PC-3 (cell line): ENCODE results near the gene REEP3. TPM values are rescaled to one million over a fixed set of nuclear protein-coding genes. Genes with fewer than 3 reads are reported as not detected.
"Not testable (repeated sequence)": the region's sequence is repeated elsewhere in the genome, so short reads cannot be mapped to it uniquely, and the experiment has no call there.

Source experiments
- ATAC-seq: fragments of 200-7000 bp; cut with Tn5 transposase; 2 replicates; pipeline ENCODE4 v1.9.1; 2020; ENCODE audit warnings: mild to moderate bottlenecking, moderate library complexity
- BruUV-seq: library from RNA; stranded (reverse); fragments of 400-500 nt; replicated peaks from 2 replicates; lab custom pipeline; 2021; lab: Mats Ljungman, UMichigan
- CTCF ChIA-PET: fragments of 300-600 bp; sonication (Branson Sonifier 250); formaldehyde crosslinking; loops from one replicate; lab custom pipeline; 2022; ENCODE audit warnings: antibody characterized with exemption; lab: Charles Lee
- POLR2A ChIA-PET: fragments of 300-600 bp; sonication (Branson Sonifier 250); formaldehyde crosslinking; loops from one replicate; lab custom pipeline; 2022; ENCODE audit warnings: antibody characterized with exemption; ENCODE audit not compliant: unreplicated experiment; lab: Charles Lee
- DNase-seq: peaks from one replicate; pipeline ENCODE4 v3.0.0-alpha.2; 2015
- H2AFZ ChIP-seq: fragments of 300-600 bp; sonication (generic); 2 replicates; pipeline ENCODE4 v1.6.0; 2016; ENCODE audit warnings: antibody characterized with exemption, low read length
- H3F3A ChIP-seq: fragments of 300-600 bp; sonication (generic); one replicate; pipeline ENCODE4 v1.6.0; 2017; ENCODE audit warnings: antibody characterized with exemption, low read length, control low read depth, mild to moderate bottlenecking; ENCODE audit not compliant: unreplicated experiment
- H3K27ac ChIP-seq: fragments of 300-600 bp; sonication (generic); 2 replicates; pipeline ENCODE4 v1.5.1; 2016; ENCODE audit warnings: mild to moderate bottlenecking, low read length
- H3K27me3 ChIP-seq: fragments of 300-600 bp; sonication (generic); 2 replicates; pipeline ENCODE4 v1.6.1; 2016; ENCODE audit warnings: low read length, mixed read lengths
- H3K36me3 ChIP-seq: fragments of 300-600 bp; sonication (generic); 2 replicates; pipeline ENCODE4 v1.6.1; 2016; ENCODE audit warnings: low read depth, mixed run types, low read length, mixed read lengths
- H3K4me1 ChIP-seq: fragments of 300-600 bp; sonication (generic); 2 replicates; pipeline ENCODE4 v1.5.1; 2016; ENCODE audit warnings: low read length; ENCODE audit not compliant: insufficient read depth
- H3K4me2 ChIP-seq: fragments of 300-600 bp; sonication (generic); 2 replicates; pipeline ENCODE4 v1.6.0; 2016; ENCODE audit warnings: low read length
- H3K4me3 ChIP-seq: fragments of 300-600 bp; sonication (generic); 2 replicates; pipeline ENCODE4 v1.5.1; 2016; ENCODE audit warnings: mild to moderate bottlenecking, low read length, mixed read lengths
- H3K79me2 ChIP-seq: fragments of 300-600 bp; sonication (generic); 2 replicates; pipeline ENCODE4 v1.6.1; 2017; ENCODE audit warnings: low read length, mixed read lengths
- H3K9ac ChIP-seq: fragments of 300-600 bp; sonication (generic); 2 replicates; pipeline ENCODE4 v1.6.0; 2016; ENCODE audit warnings: mild to moderate bottlenecking, low read length
- H3K9me2 ChIP-seq: fragments of 300-600 bp; sonication (generic); replicated peaks from 2 replicates; pipeline ENCODE4 v1.6.1; 2016; ENCODE audit warnings: mixed run types, low read length, mixed read lengths
- H3K9me3 ChIP-seq: fragments of 300-600 bp; sonication (generic); 2 replicates; pipeline ENCODE4 v1.6.1; 2016; ENCODE audit warnings: low read length, mixed read lengths
- H4K20me1 ChIP-seq: fragments of 300-600 bp; sonication (generic); 2 replicates; pipeline ENCODE4 v1.6.1; 2016; ENCODE audit warnings: low read length, mixed read lengths
- EZH2 ChIP-seq: fragments of 300-600 bp; sonication (generic); IDR thresholded peaks from one replicate; pipeline ENCODE4 v1.6.1; 2017; ENCODE audit warnings: antibody characterized with exemption, mild to moderate bottlenecking, low read length; ENCODE audit not compliant: unreplicated experiment
- EZH2phosphoT487 ChIP-seq: fragments of 300-600 bp; sonication (generic); IDR thresholded peaks from 2 replicates; pipeline ENCODE4 v1.6.1; 2018; ENCODE audit warnings: mild to moderate bottlenecking, antibody characterized with exemption, low read length, borderline replicate concordance
- intact Hi-C: fragments of 100-400 bp; cut with micrococcal nuclease; formaldehyde crosslinking; loops from 2 replicates; pipeline ENCODE4 v1.9.0; 2023
- total RNA-seq: library from RNA; depleted of rRNA; stranded (reverse); fragments of >200 nt; gene quantifications from 2 replicates; pipeline ENCODE4 v1.2.3, GENCODE V29; 2014
- TF ChIP-seq, protein P1 (sequence below): fragments of 300-600 bp; sonication (generic); conservative IDR thresholded peaks from 2 replicates; pipeline ENCODE4 v1.5.1; 2017; ENCODE audit warnings: antibody characterized with exemption, low read depth, mild to moderate bottlenecking, low read length

REEP3 gene
- total RNA-seq, 1 experiment from 2014 or later: 75.2 TPM

DNA sequence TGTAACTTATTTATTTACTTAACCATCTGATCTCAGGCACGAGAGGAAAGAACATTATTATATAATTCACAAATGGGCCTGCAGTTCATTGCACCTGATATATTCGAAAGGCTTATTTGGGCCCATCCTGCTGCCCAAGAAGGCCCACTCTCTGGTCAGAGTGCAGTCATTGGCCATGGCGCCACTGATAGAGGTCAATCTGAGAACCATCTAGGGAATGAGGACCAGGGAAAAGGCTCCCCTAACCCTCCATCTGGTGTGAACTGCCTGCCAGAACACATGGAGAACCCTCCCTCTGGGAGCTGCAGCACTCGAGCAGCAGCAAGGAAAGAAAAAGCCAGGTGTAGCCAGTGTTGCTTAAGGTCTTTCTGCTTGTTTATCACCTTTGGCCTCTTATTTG is 136.6 kb downstream of the REEP3 start:
- Histone ChIP-seq H3F3A (no peaks in the 10 kb centered on the region), H3K9ac (no peak overlapping the region), H2AFZ (no peak overlapping the region), H3K9me3 (no peaks in the 10 kb centered on the region), H4K20me1 (no peaks in the 10 kb centered on the region), H3K79me2 (no peaks in the 10 kb centered on the region), H3K9me2 (no peaks in the 10 kb centered on the region), H3K27ac (no peak overlapping the region), H3K4me3 (no peak overlapping the region), H3K4me1 (peaks cover 11% of the 10 kb centered on the region), H3K27me3 (no peaks in the 10 kb centered on the region), H3K4me2 (no peak overlapping the region), H3K36me3 (no peaks in the 10 kb centered on the region)
- TF ChIP-seq, protein P1, sequence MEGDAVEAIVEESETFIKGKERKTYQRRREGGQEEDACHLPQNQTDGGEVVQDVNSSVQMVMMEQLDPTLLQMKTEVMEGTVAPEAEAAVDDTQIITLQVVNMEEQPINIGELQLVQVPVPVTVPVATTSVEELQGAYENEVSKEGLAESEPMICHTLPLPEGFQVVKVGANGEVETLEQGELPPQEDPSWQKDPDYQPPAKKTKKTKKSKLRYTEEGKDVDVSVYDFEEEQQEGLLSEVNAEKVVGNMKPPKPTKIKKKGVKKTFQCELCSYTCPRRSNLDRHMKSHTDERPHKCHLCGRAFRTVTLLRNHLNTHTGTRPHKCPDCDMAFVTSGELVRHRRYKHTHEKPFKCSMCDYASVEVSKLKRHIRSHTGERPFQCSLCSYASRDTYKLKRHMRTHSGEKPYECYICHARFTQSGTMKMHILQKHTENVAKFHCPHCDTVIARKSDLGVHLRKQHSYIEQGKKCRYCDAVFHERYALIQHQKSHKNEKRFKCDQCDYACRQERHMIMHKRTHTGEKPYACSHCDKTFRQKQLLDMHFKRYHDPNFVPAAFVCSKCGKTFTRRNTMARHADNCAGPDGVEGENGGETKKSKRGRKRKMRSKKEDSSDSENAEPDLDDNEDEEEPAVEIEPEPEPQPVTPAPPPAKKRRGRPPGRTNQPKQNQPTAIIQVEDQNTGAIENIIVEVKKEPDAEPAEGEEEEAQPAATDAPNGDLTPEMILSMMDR: no peak
- TF ChIP-seq EZH2phosphoT487 (no peak), EZH2 (no peak)
- no peak for ATAC-seq
- POLR2A ChIA-PET: no interaction called here
- intact Hi-C loops: no loop called here
- CTCF ChIA-PET: no interaction called here
- no TSS peak for BruUV-seq
- DNase-seq: no peak

DNA sequence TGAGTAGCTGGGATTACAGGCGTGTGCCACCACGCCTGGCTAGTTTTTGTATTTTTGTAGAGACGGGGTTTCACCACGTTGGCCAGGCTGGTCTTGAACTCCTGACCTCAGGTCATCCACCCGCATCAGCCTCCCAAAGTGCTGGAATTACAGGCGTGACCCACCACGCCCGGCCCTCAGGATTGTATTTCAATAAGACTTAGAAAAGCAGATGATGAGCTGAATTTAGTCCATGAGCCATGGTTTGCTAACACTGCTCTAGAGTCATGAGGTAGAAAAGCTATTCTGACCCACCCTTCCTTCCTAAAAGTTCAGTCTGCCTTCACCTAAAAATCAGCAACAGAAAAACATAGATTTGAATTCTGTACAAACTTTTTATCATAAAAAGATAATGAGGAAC is 139.7 kb downstream of the REEP3 start:
- H3K9me3 ChIP-seq, H3K27ac ChIP-seq, H3K27me3 ChIP-seq, H3K79me2 ChIP-seq, H3K9ac ChIP-seq, H3K36me3 ChIP-seq, H3F3A ChIP-seq, H4K20me1 ChIP-seq, DNase-seq, POLR2A ChIA-PET, H3K4me3 ChIP-seq, BruUV-seq, intact Hi-C loops, H2AFZ ChIP-seq, H3K9me2 ChIP-seq, H3K4me2 ChIP-seq, ATAC-seq: not testable (repeated sequence)
- CTCF ChIA-PET: interaction anchor here (0.6 kb wide), 1 partner anchor 51 kb away, joined by 5 read pairs; no protein-coding TSS in a partner anchor
- H3K4me1 ChIP-seq: peaks cover 29% of the 10 kb centered on the region

GRCh38 chr10:63661347-63661746 is 140.1 kb downstream of the REEP3 start:
- ChIA-PET POLR2A (no interaction called here), CTCF (no interaction called here)
- Histone ChIP-seq H4K20me1 (no peaks in the 10 kb centered on the region), H3K27ac (no peak overlapping the region), H3K79me2 (no peaks in the 10 kb centered on the region), H3K9me2 (no peaks in the 10 kb centered on the region), H3K4me2 (no peak overlapping the region), H3K9ac (no peak overlapping the region), H3F3A (peaks cover 8% of the 10 kb centered on the region), H3K27me3 (no peaks in the 10 kb centered on the region), H3K4me1 (peaks cover 33% of the 10 kb centered on the region), H3K9me3 (no peaks in the 10 kb centered on the region), H2AFZ (no peak overlapping the region), H3K4me3 (no peak overlapping the region), H3K36me3 (no peaks in the 10 kb centered on the region)
- DNase-seq: no peak
- no peak for ATAC-seq
- intact Hi-C loops: no loop called here
- no TSS peak for BruUV-seq
- TF ChIP-seq EZH2: no peak
- TF ChIP-seq, protein P1: no peak
- TF ChIP-seq EZH2phosphoT487: no peak
